ENCODE results near the gene KRTAP5-5. TPM values are rescaled to one million over a fixed set of nuclear protein-coding genes. Genes with fewer than 3 reads are reported as not detected.
A peak's percentile ranks its signal among the peaks of the same experiment; 100 is the strongest.

Gene KRTAP5-5
- total RNA-seq, 1 donor from 2014 or later = not detected

DNA sequence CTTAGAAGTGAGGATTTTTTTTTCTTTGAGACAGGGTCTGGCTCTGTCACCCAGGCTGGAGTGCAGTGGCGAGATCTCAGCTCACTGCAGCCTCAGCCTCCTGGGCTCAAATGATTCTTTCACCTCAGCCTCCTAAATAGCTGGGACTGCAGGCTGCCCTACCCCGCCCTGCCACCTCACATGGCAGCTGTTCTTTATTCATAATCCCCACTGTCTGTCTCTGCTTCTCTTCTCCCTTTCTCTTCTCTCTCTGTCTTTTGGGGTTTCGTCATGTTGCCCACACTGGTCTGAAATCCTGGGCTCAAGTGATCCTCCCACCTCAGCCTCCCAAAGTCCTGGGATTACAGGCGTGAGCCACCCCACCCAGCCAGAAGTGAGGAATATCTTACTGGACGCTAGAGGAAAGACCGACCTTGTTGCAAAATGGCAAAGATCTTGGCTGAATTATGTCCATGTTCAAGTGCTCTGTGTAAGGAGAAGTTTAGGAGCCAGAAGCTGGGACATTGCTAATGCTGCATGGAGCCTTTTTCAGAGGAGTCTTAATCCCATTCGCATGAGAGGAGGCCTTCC lies 21.9 kb downstream of the KRTAP5-5 start:
- DNase-seq = no peak
- intact Hi-C loops (cut with micrococcal nuclease) = loop anchor here (5.0 kb wide), 1 partner anchor 41 kb away; no protein-coding TSS in a partner anchor

DNA sequence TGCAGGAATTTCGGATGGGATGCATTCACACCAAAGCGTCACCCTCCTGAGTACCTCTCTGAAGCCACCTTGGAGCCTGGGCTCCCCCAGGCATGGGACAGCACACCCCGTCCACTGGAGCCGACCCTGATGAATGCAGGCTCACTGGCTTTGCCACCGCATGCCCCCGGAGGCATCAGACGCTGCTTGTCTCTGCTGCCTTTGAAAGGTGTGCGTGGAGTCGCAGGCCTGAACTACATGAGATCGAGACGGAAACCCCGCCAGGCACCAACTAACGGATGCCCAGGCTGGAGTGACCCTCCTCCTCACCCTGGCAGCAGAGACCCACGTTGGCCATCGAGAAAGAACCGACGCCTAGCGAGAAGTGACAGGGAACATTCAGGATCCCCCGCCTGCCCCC lies 22.5 kb downstream of the KRTAP5-5 start:
- H3K27me3 Mint-ChIP-seq = peaks cover 24% of the 10 kb centered on the region
- H3K4me1 Mint-ChIP-seq = no peaks in the 10 kb centered on the region
- H3K36me3 Mint-ChIP-seq (ENCODE audit: low read depth) = no peaks in the 10 kb centered on the region
- TF ChIP-seq, protein P1, sequence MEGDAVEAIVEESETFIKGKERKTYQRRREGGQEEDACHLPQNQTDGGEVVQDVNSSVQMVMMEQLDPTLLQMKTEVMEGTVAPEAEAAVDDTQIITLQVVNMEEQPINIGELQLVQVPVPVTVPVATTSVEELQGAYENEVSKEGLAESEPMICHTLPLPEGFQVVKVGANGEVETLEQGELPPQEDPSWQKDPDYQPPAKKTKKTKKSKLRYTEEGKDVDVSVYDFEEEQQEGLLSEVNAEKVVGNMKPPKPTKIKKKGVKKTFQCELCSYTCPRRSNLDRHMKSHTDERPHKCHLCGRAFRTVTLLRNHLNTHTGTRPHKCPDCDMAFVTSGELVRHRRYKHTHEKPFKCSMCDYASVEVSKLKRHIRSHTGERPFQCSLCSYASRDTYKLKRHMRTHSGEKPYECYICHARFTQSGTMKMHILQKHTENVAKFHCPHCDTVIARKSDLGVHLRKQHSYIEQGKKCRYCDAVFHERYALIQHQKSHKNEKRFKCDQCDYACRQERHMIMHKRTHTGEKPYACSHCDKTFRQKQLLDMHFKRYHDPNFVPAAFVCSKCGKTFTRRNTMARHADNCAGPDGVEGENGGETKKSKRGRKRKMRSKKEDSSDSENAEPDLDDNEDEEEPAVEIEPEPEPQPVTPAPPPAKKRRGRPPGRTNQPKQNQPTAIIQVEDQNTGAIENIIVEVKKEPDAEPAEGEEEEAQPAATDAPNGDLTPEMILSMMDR (IDR thresholded peaks at IDR 0.05) = no peak
- DNase-seq (no peak), ATAC-seq (ENCODE audit: low read depth) (no peak)
- H3K9me3 Mint-ChIP-seq = no peaks in the 10 kb centered on the region
- CTCF ChIA-PET = interaction anchor here (0.6 to 4.0 kb wide), 21 partner anchors 8 to 502 kb away, joined by 3 to 61 read pairs (median 5); partner anchors contain the start of genes MRPL23, SYT8 and TNNI2
- intact Hi-C loops (cut with micrococcal nuclease) = loop anchor here (1.0 to 5.0 kb wide), 4 partner anchors 40 to 504 kb away; no protein-coding TSS in a partner anchor
- H3K4me3 Mint-ChIP-seq = no peak overlapping the region
- POLR2A ChIA-PET = interaction anchor here (0.9 kb wide), 1 partner anchor 42 kb away, joined by 3 read pairs; no protein-coding TSS in a partner anchor
- no peak overlapping the region for H3K27ac Mint-ChIP-seq

More for the DNA sequence above, 21.9 kb downstream of the KRTAP5-5 start:
- ChIA-PET POLR2A (no interaction called here), CTCF (interaction anchor here (1.3 to 4.0 kb wide), 5 partner anchors 11 to 500 kb away, joined by 6 to 61 read pairs (median 13); partner anchors contain the start of gene SYT8)
- TF ChIP-seq, protein P1 (IDR thresholded peaks at IDR 0.05) = no peak
- H3K36me3 Mint-ChIP-seq (ENCODE audit: low read depth) = no peaks in the 10 kb centered on the region
- H3K4me1 Mint-ChIP-seq = no peaks in the 10 kb centered on the region
- peaks cover 24% of the 10 kb centered on the region for H3K27me3 Mint-ChIP-seq
- no peak for ATAC-seq (ENCODE audit: low read depth)
- no peaks in the 10 kb centered on the region for H3K9me3 Mint-ChIP-seq
- no peak overlapping the region for H3K27ac Mint-ChIP-seq
- no peak overlapping the region for H3K4me3 Mint-ChIP-seq

DNA sequence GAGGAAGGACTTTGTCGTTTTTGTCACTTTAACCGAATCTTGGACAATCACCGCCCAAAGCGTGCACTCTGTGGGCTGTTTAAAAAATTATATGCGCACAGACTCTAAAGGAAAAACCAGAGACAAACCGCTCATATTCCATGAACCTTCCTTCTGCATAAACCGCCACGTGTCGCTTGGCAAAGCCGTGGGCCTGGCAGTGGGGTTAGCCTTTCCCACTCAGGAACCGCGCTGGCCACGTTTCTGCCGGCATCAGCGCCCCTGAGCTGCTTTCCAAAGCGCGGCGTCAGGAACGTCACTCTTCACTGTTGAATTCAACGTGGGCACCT lies 22.8 kb downstream of the KRTAP5-5 start:
- ChIA-PET POLR2A (interaction anchor here (0.9 kb wide), 1 partner anchor 41 kb away, joined by 3 read pairs; no protein-coding TSS in a partner anchor), CTCF (interaction anchor here (0.6 to 4.0 kb wide), 22 partner anchors 9 to 502 kb away, joined by 3 to 61 read pairs (median 5); partner anchors contain the start of genes MRPL23, SYT8 and TNNI2)
- ATAC-seq (ENCODE audit: low read depth) = no peak
- intact Hi-C loops (cut with micrococcal nuclease) = loop anchor here (1.0 to 5.0 kb wide), 4 partner anchors 40 to 504 kb away; no protein-coding TSS in a partner anchor
- Mint-ChIP-seq H3K27ac (no peak overlapping the region), H3K4me1 (no peaks in the 10 kb centered on the region), H3K9me3 (no peaks in the 10 kb centered on the region), H3K27me3 (peaks cover 21% of the 10 kb centered on the region), H3K4me3 (no peak overlapping the region), H3K36me3 (ENCODE audit: low read depth) (no peaks in the 10 kb centered on the region)
- no peak for DNase-seq
- TF ChIP-seq, protein P1 (IDR thresholded peaks at IDR 0.05) = no peak

DNA sequence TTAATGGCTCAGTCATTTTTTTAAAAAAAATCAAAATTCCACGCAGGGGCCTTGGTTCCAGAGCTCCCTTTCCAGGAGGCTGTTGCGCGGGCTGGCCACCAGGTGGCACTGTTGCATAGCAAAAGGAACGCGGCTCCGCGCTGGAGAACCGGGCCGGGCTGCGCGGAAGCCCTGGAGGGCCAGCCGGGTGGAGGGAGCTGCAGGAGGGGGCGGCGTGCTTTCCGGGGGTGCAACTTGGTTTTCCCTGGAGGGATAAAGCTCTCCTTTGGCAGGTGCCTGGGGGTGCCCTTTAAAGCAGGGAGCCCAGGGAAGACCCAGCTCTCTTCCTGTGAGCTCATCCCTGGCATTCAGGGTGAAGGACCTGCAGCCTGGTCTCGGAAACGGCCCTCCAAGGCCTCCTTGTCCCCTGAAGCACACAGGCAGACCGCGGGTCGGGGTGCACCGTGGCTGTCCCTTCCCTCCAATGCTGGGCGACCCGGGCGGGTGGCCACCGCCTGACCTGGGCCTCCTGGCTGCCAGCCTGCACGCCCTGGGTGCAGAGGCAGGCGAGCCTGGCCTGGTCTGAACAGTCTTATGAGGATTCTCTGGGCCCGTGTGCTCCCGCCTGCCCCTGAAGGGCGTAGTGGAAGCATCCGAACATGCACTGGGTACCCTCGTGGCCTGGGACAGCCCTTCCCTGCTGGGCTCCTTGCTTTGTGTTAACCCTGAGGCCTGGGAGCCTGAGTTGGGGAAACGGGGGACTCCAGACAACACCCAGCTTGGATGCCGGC lies 23.4 kb downstream of the KRTAP5-5 start:
- CTCF ChIA-PET = interaction anchor here (0.6 to 4.0 kb wide), 22 partner anchors 9 to 501 kb away, joined by 3 to 61 read pairs (median 5); partner anchors contain the start of genes MRPL23, SYT8 and TNNI2

More for the DNA sequence above, 23.4 kb downstream of the KRTAP5-5 start:
- TF ChIP-seq, protein P1 (IDR thresholded peaks at IDR 0.05) = peak; percentile 80
- H3K4me3 Mint-ChIP-seq = no peak overlapping the region
- H3K9me3 Mint-ChIP-seq = no peaks in the 10 kb centered on the region
- peaks cover 24% of the 10 kb centered on the region for H3K27me3 Mint-ChIP-seq
- no peaks in the 10 kb centered on the region for H3K4me1 Mint-ChIP-seq
- ATAC-seq (ENCODE audit: low read depth) = peak; percentile 91
- H3K36me3 Mint-ChIP-seq (ENCODE audit: low read depth) = no peaks in the 10 kb centered on the region
- POLR2A ChIA-PET = interaction anchor here (0.9 kb wide), 1 partner anchor 41 kb away, joined by 3 read pairs; no protein-coding TSS in a partner anchor
- intact Hi-C loops (cut with micrococcal nuclease) = loop anchor here (1.0 to 5.0 kb wide), 4 partner anchors 39 to 503 kb away; no protein-coding TSS in a partner anchor
- H3K27ac Mint-ChIP-seq = no peak overlapping the region
- peak; percentile 74 for DNase-seq

All from activated B cell treated with CpG ODN at 0.5 μM for 24 hours (primary cell).